M059J (cell line): ENCODE data around the gene ZC3H7A. TPM values are rescaled to one million over a fixed set of nuclear protein-coding genes. Genes with fewer than 3 reads are reported as not detected.

Experiments
- DNase-seq: peaks from one replicate; pipeline ENCODE4 v3.0.0-alpha.2; 2012; ENCODE audit warnings: low read depth
- total RNA-seq: library from RNA; depleted of rRNA; stranded (reverse); fragments of >200 nt; shearing (Covaris generic); gene quantifications from 2 replicates; pipeline ENCODE4 v1.2.3, GENCODE V29; 2014

ZC3H7A gene
- total RNA-seq, 1 experiment from 2014 or later = 40.2 TPM

- no peak for DNase-seq
Observed at GRCh38 chr16:11735787-11736186, 61.3 kb downstream of the ZC3H7A start.

GRCh38 chr16:11734653-11735043, 62.4 kb downstream of the ZC3H7A start:
- no peak for DNase-seq

- no peak for DNase-seq
Observed at GRCh38 chr16:11734025-11734652, 62.9 kb downstream of the ZC3H7A start.

- DNase-seq = no peak
Observed at GRCh38 chr16:11731222-11731621, 65.8 kb downstream of the ZC3H7A start.

GRCh38 chr16:11729787-11730186, 67.3 kb downstream of the ZC3H7A start:
- no peak for DNase-seq

- no peak for DNase-seq
Observed at GRCh38 chr16:11727796-11728543, 69.1 kb downstream of the ZC3H7A start.

GRCh38 chr16:11726008-11726407, 71.0 kb downstream of the ZC3H7A start:
- no peak for DNase-seq

GRCh38 chr16:11725457-11725856, 71.6 kb downstream of the ZC3H7A start:
- DNase-seq = no peak

GRCh38 chr16:11722468-11722808, 74.6 kb downstream of the ZC3H7A start:
- no peak for DNase-seq

GRCh38 chr16:11721781-11722467, 75.1 kb downstream of the ZC3H7A start:
- DNase-seq = no peak

- no peak for DNase-seq
Observed at GRCh38 chr16:11719762-11720161, 77.3 kb downstream of the ZC3H7A start.

GRCh38 chr16:11719171-11719570, 77.9 kb downstream of the ZC3H7A start:
- no peak for DNase-seq

GRCh38 chr16:11717811-11718210, 79.2 kb downstream of the ZC3H7A start:
- DNase-seq = no peak

GRCh38 chr16:11716336-11716735, 80.7 kb downstream of the ZC3H7A start:
- no peak for DNase-seq

GRCh38 chr16:11715246-11715947, 81.7 kb downstream of the ZC3H7A start:
- no peak for DNase-seq

- DNase-seq = no peak
Observed at GRCh38 chr16:11712122-11712521, 84.9 kb downstream of the ZC3H7A start.

GRCh38 chr16:11711662-11712061, 85.4 kb downstream of the ZC3H7A start:
- no peak for DNase-seq

GRCh38 chr16:11708421-11708820, 88.6 kb downstream of the ZC3H7A start:
- DNase-seq = no peak

GRCh38 chr16:11707679-11708197, 89.3 kb downstream of the ZC3H7A start:
- DNase-seq = no peak

- DNase-seq = no peak
Observed at GRCh38 chr16:11706180-11706742, 90.8 kb downstream of the ZC3H7A start.

- no peak for DNase-seq
Observed at GRCh38 chr16:11705311-11706025, 91.6 kb downstream of the ZC3H7A start.
